ENCODE data around the gene APBB1. TPM values are rescaled to one million over a fixed set of nuclear protein-coding genes. Genes with fewer than 3 reads are reported as not detected.

APBB1 gene
- polyA plus RNA-seq, 1 of the 3 experiments (the other 2 are of a cell fraction) = 35.9 TPM

- Histone ChIP-seq H3K4me2 (no peak overlapping the region), H3K36me3 (replicated peaks in 1 of 2; ENCODE audit: control insufficient read depth in 1 of 2, insufficient read depth in 2 of 2, low read length in 1 of 2) (peaks cover 0 to 10% of the 10 kb centered on the region in 2 experiments), H4K20me1 (ENCODE audit: insufficient read depth) (no peaks in the 10 kb centered on the region), H3F3A (replicated peaks; ENCODE audit: insufficient read depth) (no peaks in the 10 kb centered on the region), H3K27ac (ENCODE audit: low read depth in 2 of 2, low read length in 1 of 2) (no peak overlapping the region), H3K9me2 (no peaks in the 10 kb centered on the region), H3K27me3 (ENCODE audit: insufficient read depth) (no peaks in the 10 kb centered on the region), H3K9me3 (no peaks in the 10 kb centered on the region), H2AFZ (ENCODE audit: low read depth) (no peak overlapping the region), H3K9ac (no peak overlapping the region), H3K4me1 (ENCODE audit: control insufficient read depth in 1 of 2, insufficient read depth in 2 of 2, low read depth in 1 of 2, low read length in 1 of 2) (peaks cover 0 to 7% of the 10 kb centered on the region in 2 experiments; a peak in 1 of 4 replicates), H3K79me2 (ENCODE audit: insufficient read depth) (0 out of 2 replicates have a peak, but pooled peaks cover 5% of the 10 kb centered on the region), H3K4me3 (ENCODE audit: low read depth in 2 of 2, low read length in 1 of 2) (no peak overlapping the region)
- ChIA-PET CTCF (interaction anchor here (0.6 kb wide), 1 partner anchor 42 kb away, joined by 3 read pairs; no protein-coding TSS in a partner anchor), POLR2A (no interaction called here)
- 97% methylated on average over 12 of the region's 12 CpGs for WGBS (ENCODE audit: low lambda C conversion rate)
- no peak for TF ChIP-seq NFIC (IDR thresholded peaks at IDR 0.05; ENCODE audit: borderline replicate concordance)
- TF ChIP-seq MAX (IDR thresholded peaks at IDR 0.05; ENCODE audit: low read depth) = no peak
- TF ChIP-seq RXRA (IDR thresholded peaks at IDR 0.05; ENCODE audit: borderline replicate concordance, low read depth) = no peak
- no peak for TF ChIP-seq GABPA (IDR thresholded peaks at IDR 0.05; ENCODE audit: low read depth)
- TF ChIP-seq MXI1 (IDR thresholded peaks at IDR 0.05; ENCODE audit: low read depth, low read length) = no peak
- no peak for TF ChIP-seq ELF1 (IDR thresholded peaks at IDR 0.05)
- no peak for TF ChIP-seq CHD2 (IDR thresholded peaks at IDR 0.05; ENCODE audit: low read length, partially characterized antibody)
- TF ChIP-seq TCF12 (IDR thresholded peaks at IDR 0.05) = no peak
- TF ChIP-seq FOXJ3 (CRISPR knock-in tag; IDR thresholded peaks at IDR 0.05) = no peak
- TF ChIP-seq YY1 (IDR thresholded peaks at IDR 0.05; ENCODE audit: low read depth) = no peak
- TF ChIP-seq ZBTB33 (IDR thresholded peaks at IDR 0.05; ENCODE audit: borderline replicate concordance, low read depth) = no peak
- TF ChIP-seq RCOR1 (IDR thresholded peaks at IDR 0.05; ENCODE audit: low read length) = no peak
- no peak for TF ChIP-seq CTCF (IDR thresholded peaks at IDR 0.05)
- TF ChIP-seq EZH2phosphoT487 (IDR thresholded peaks at IDR 0.05; ENCODE audit: borderline replicate concordance, low read depth) = no peak
- no peak for TF ChIP-seq PBX3 (IDR thresholded peaks at IDR 0.05)
- no peak for DNase-seq
Observed at GRCh38 chr11:6413791-6414201, 5.1 kb downstream of the APBB1 start.

Data from SK-N-SH (cell line).